UCSD-AML1 (cell line): ENCODE results near the gene CASP10.
"Not testable (repeated sequence)": the region's sequence is repeated elsewhere in the genome, so short reads cannot be mapped to it uniquely, and the experiment has no call there.

Experiments
- DNase-seq: peaks from one replicate; lab custom pipeline; 2025; ENCODE audit not compliant: unreplicated experiment; lab: John Stamatoyannopoulos, UW

The CASP10 gene, protein sequence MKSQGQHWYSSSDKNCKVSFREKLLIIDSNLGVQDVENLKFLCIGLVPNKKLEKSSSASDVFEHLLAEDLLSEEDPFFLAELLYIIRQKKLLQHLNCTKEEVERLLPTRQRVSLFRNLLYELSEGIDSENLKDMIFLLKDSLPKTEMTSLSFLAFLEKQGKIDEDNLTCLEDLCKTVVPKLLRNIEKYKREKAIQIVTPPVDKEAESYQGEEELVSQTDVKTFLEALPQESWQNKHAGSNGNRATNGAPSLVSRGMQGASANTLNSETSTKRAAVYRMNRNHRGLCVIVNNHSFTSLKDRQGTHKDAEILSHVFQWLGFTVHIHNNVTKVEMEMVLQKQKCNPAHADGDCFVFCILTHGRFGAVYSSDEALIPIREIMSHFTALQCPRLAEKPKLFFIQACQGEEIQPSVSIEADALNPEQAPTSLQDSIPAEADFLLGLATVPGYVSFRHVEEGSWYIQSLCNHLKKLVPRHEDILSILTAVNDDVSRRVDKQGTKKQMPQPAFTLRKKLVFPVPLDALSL

DNA sequence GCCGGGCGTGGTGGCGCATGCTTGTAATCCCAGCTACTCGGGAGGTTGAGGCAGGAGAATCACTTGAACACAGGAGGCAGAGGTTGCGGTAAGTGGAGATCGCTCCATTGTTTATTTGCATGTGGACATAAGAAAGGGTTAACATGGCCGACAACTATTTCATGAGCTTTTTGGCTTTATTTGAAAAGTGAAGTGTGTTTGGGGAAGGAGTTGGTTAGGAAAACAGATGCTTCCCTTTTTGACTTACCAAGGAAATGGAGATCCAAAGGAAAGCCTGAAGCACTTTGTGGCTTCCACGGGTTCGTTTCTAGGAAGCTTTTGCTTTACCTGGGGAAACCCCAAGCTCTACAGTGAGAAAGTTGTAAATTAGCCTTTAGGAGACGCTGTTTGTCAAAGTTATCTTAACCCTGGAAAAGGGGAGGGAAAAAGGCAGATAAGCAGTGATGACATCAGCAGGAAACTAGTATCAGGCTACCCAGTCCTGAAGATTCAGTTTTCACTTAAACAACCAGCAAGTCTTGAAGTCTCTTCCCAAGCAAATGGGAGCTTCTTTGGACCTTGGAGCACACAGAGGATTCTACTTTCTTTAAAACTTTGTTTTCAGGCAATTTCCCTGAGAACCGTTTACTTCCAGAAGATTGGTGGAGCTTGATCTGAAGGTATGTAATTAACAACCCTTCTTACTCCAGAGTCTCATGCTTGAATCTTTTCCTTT, at the start of gene CASP10:
Gene CASP10, plus strand, starts transcription at position 492 of the 715 bp plus-strand sequence. CDS start 2,637 bp downstream, outside the sequence.
- peak; percentile 41 for DNase-seq

DNA sequence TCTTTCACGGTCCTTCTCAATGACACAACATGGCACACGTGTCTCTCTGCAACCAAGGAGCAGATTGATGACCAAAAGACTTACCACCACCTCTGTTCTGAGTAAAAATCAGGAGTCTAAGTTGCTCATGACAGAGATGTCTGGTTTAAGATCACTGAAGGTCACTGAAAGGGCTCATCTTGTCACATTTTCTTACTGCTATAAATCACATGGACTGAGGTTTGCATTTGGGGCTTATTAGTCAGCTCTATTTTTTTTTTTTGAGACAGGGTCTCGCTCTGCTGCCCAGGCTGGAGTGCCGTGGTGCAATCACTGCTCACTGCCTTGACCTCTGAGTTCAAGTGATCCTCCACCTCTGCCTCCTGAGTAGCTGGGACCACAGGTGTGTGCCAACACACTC, 47.6 kb upstream of the CASP10 start:
- DNase-seq = no peak

DNA sequence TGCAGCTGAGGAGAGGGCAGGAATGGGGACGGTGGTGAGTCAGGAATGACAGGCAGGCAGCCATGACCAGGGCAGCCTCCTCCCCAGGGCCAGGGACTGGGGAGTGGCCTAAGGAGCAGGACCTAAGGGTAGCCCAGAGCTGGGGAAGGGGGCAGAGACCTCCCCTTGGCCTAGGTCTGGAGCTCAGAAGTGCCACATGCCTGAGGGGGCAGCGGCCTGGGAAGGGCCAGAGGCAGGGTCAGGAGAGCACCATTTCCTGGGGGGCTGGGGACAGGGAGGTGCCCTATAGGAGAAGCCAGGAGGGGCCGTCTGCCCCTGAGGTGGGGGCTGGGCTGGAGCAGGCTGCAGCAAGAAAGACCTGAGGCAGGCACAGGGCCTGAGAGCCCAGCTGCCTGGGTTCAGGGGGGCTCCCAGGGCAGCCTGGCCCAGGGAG, 46.0 kb upstream of the CASP10 start:
- no peak for DNase-seq

DNA sequence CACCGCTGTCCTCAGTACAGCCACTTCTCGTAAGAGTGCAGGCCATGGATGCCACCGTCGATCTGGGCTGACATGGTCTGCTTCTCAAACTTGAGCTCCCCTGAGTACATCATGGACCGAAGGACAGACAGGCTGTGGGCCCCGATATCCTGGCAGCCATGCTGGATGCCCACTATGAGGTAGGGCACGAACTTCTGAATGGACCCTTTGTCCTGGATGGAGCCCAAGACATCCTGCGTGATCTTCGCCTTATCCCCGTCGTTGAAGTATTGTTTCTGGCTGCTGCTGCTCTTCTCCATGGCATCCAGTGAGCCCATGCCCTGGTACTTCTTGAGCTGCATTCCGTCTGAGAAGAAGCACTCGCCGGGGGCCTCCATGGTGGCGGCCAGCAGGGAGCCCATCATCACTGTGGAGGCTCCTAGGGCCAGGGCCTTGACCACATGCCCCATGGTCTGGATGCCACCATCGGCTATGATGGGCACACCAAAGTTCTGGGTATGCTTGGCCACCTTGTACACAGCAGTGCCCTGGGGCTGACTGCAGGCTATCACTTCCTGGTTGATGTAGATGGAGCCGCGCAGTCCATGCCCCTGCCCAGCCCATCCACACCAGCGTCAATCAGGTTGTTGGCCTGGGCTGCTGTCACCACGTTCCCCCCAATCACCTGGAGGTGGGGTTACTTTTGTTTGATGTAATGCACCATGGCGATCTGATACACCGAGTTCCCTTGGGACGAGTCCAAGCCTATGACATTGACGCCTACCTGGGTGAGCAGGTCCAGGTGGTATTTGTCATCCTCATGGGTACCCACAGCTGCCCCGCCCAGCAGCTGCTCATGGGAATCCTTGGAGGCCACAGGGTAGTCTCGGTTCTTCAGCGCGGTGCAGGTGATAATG, 45.2 kb upstream of the CASP10 start:
- no peak for DNase-seq

DNA sequence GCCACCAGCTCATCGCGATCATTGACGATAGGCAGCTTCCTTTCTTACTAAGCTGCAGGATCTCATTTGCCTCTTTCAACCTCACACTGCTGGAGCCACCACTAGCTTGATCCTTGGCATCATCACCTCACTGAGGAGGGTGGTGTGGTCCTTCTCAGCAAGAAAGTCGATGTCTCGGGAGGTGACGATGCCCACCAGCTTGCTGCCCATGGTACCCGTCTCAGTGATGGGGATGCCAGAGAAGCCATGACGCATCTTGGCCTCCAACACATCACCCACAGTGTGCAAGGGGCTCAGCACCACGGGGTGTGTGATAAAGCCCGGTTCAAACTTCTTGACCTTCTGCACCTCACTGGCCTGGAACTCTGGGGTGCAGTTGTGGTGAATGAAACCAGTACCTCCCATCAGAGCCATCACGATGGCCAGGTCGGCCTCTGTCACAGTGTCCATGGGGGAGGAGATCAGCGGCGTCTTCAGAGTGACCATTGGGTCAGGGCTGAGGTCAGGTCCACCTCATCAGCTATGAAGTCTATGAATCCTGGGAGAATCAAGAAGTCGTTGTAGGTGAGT, 44.5 kb upstream of the CASP10 start:
- no peak for DNase-seq

DNA sequence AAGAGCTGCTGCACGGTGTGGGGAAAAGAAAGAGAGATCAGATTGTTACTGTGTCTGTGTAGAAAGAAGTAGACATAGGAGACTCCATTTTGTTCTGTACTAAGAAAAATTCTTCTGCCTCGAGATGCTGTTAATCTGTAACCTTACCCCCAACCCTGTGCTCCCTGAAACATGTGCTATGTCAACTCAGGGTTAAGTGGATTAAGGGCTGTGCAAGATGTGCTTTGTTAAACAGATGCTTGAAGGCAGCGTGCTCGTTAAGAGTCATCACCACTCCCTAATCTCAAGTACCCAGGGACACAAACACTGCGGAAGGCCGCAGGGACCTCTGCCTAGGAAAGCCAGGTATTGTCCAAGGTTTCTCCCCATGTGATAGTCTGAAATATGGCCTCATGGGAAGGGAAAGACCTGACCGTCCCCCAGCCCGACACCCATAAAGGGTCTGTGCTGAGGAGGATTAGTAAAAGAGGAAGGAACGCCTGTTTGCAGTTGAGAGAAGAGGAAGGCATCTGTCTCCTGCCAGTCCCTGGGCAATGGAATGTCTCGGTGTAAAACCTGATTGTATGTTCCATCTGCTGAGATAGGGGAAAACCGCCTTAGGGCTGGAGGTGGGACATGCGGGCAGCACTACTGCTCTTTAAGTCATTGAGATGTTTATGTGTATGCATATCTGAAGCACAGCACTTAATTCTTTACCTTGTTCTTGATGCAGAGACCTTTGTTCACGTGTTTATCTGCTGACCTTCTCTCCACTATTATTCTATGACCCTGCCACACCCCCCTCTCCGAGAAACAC, 43.8 kb upstream of the CASP10 start:
- not testable (repeated sequence) for DNase-seq

DNA sequence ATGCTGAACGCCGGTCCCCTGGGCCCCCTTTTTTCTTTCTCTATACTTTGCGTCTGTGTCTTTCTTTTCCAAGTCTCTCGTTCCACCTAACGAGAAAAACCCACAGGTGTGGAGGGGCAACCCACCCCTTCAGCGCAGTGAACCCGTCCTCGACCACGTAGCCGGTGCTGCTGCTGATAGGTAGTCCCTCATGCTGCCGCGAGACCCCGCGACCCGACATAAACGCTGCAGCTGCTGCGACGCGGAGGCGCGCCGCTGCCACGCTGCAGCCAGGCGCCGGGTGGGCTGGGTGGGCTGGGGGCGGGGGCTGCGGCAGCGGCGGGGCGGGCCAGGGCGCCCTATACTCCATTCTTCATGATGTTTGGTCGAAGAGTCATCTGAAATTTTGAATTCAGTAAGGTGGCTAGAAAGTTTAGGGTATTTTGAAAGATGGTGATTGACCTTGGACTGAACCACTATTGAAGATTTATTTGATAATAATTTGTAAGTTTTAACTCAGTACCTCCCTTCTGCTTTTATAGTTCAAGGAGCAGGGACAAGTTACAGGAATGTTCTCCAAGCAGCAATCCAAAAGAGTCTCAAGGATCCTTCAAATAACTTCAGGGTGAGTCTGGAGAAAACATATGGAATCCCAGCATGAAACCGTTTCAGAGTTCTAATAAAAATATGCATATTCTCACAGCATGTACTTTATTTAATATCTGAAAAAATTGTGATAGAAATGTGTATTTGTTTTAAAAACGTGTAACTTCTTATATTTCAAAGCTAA, 42.9 kb upstream of the CASP10 start:
- no peak for DNase-seq

DNA sequence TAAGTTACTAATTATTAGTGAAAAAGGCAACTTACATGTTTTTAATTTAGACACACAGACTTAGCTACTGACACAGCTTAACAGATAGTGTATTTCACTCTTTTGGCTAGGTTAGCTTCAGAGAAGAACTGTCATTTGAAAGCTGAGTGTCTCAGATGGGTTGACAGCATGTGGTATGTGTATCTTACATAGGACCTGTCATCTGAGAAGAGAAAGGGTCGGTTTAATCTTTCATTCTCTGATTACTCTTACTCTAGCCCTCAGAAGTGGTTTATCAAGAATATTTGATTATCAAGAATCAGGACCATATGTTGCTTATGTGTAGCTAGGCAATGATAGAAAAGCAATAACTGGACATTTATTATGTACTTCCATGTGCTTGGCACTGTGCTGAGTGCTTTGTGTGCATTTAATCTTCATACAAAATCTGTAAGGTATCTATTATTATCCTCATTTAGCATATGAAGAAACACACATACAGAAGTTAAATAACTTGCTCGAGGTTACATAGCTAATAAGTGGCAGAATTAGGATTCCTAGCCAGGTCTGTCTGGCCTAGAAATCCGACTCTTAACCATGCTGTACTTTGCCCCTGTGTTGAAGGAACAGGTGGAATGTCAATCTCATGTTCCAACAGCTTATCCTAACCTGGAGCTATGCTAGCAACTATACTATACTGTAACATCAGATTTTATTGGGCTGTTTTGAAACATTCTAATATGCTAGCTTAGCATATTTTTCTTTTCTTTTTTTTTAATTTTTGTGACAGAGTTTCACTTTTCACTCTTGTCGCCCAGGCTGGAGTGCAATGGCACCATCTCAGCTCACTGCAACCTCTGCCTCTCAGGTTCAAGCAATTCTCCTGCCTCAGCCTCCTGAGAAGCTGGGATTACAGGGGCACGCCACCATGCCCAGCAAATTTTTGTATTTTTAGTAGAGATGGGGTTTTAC, 38.6 kb upstream of the CASP10 start:
- DNase-seq = no peak

DNA sequence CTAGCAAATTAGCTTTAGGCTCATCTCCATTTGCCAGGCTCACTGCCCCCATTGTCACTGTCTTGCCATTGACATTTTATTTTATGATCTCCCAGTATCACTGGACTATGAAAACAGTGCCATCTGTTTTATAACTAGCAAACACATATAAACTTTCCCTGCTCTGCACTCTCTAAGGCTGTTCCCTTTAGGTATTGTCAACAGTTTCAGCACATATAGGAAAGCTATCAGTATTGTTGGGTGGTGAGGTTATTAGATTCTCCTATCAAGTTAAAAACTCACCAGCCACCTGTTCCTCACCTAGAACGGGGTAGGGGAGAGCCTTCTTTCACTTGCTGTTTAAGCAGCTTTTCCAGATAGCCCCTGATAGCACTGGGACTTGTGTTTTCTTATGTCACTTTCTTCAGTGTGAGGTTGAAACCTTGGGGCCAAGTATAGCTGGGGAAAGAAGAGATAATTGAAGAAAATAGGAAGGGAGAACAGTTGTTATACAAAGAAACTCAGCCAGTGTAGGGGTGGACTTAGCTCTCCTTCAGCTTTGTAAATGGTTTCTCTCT, 34.4 kb upstream of the CASP10 start:
- no peak for DNase-seq

DNA sequence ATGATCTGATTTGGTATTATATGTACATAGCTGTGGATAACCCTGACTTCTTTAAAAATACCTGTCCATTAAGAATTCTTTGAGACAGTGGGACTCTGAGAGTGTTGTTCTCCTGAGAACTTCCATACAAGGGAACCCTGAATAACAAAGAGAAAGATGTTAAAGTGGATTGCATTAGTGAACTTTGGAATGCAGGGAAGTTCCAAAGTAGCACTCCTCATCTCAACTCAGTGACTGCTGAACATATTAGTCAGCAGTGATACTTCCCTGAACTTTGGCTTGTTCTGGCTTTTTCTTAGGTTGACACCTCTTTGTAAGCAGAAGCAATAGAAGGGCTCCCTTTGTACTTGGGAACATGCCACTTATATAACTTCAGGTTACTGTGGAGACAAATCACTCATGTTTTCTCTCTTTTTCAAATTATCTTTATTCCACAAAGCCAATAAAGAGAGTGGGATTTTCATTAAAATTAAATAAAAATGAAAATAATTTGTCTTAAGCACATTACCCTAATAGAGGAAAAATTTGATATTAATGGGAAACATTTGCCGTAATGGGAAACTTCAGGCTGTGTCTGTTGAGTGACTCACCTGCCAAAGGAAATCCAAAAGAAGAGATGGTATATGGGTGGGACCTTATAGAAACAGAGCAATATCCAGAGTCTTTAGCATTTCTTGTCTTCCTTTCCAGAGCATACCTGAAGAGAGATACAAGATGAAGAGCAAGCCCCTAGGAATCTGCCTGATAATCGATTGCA, 33.7 kb upstream of the CASP10 start:
- no peak for DNase-seq

DNA sequence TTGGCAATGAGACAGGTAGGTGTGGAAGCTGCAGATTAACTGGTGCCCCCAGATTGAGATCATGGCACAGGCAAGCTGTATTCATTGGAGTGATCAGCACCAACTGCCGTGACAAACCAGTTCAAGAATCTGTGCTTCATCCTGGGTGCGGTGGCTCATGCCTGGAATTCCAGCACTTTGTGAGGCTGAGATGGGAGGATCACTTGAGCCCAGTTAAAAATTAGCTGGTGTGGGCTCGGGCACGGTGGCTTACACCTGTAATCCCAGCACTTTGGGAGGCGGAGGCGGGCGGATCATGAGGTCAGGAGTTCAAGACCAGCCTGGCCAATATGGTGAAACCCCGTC, 33.1 kb upstream of the CASP10 start:
- DNase-seq = not testable (repeated sequence)

DNA sequence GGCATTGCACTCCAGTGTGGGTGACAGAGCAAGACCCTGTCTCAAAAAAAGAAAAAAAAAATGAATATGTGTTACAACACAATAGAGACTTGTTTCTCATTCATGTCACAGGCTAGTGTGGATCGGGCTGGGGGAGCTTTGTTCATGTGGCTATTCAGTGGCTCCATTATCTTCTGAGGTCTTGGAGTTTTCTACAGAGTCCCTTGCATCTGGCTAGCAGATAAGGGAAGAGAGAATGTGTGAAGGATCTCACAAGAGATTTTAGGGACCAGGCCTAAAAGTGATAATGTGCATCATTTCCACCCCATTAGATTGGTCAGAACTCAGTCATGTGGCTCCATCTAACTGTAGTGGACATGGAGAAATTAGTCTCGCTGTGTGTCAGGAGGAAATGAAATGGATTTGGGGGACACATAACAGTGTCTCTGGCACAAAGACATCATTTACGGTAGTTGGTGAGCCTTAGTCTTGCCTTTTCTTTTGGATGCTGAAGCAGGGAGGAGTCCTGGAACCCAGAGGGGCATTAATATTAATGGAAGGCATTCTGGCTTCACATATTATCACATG, 32.4 kb upstream of the CASP10 start:
- no peak for DNase-seq

DNA sequence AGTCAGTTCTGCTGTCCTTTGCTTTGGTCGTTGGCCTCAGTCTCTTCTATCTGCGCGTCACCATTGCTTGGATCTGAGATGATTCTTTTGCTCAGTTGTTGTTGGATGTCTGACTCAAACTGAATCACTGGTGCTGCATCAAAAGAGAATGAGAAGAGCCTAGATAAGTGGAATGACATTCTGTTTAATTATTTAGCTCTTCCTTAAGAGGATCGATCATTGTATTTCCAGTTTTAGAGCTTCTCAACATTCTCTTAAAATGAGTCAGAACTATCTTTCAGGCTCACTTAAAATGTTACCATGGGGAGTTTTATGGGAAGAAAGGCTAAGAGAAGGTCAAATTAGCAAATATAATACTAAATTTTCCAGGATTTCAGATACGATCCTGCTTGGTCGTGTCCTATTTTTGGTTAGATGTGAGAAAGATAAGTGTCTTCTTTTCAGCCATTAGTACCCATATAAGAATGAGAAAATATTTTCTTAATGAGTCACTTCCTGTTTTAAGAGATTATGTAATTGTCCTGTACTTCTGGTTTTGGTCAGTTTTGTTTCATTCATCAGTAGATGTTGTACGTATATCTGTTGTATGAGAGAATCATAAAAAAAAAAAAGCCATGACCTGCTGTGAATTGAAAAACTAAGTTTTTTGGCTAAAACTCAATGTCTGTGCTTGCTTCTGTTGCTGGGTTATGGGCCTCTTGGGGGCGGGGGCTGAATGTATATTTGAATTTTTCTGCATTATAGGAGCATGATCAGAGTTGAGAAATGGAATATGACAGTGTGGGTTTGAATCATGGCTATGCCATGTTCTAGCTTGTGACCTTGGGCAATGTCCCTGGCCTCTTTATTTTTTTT, 31.6 kb upstream of the CASP10 start:
- no peak for DNase-seq

DNA sequence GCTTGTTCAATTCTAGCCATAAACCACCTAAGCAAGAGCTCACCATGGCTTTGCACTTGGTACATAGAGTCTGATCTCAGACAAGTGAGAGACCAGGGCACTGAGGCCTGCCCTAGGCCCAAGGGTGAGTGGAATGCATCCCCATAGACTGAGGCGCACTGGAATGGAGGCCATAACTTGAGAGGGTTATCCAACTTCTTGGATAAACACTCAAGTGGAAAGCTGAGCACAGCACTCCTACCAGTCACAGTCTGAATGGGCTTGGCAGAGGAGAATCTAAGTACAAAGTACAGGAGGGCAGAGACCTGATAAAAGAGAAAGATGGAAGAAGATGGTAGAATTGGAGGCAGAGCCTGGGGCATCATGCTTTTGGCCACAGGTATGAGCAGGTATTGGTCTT, 30.4 kb upstream of the CASP10 start:
- no peak for DNase-seq

DNA sequence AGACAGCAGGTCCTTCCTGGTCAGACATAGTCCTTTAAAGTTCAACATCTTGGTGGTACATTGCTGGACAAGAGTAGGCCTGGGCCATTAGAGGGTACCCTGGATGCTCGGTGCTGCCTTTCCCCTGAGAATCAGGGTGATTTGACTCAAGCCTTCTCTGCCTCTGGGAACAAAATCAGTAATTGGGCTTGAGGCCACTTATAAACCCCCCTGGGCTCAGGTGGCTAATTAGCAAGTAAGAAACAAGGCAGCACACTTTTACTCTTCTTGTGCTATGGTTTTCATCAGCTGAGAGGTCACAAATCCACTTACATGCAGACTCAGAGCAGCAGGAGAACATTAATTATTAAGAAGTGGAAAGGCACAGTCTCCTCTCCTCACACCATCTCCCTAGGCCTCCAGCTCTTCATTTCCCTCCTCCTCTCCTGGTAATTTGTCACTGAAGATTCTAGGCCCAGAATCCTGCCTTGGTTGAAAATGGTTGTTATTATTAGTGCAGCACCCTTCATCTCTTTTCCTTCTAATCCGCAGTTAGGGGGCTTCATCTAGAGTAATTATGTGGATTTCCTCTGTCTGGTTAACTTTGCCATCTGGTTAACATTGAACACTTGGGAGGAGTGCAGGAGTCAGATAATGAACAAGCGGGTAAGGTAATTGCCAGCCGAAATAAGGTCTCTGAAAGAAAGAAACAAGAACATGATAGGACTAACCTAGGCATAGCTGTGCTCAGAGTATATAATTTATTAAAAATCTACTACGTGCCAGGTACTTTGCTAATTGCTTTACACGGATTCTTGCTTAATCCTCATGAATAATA, 29.7 kb upstream of the CASP10 start:
- DNase-seq = no peak
